COLO668 (cell line): ENCODE measurements around the gene OR10A3.

Experiments
- DNase-seq: peaks from one replicate; lab custom pipeline; 2025; ENCODE audit not compliant: unreplicated experiment; lab: John Stamatoyannopoulos, UW

The OR10A3 gene

GRCh38 chr11:7941146-7941545 is 362 bp downstream of the OR10A3 start:
- no peak for DNase-seq

DNA sequence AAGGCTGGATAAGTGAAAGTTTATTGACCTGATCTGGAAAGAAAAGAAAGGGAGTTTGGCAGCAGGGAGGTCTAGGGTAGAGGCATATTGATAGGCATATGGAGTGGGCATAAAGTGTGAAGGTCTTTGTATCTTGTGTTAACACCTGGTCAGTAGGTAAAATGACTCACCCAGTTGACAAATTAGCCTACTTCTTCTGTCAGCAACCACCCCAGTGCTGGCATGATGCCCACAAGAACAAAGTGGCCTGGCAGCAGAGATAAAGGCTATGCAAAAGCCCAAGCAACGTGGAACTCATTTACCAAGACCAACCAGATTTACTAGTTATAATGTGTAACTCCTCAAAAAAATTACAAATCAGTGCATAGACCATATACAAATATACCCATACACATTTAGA is 4.9 kb downstream of the OR10A3 start:
- DNase-seq, result peak; percentile 59

DNA sequence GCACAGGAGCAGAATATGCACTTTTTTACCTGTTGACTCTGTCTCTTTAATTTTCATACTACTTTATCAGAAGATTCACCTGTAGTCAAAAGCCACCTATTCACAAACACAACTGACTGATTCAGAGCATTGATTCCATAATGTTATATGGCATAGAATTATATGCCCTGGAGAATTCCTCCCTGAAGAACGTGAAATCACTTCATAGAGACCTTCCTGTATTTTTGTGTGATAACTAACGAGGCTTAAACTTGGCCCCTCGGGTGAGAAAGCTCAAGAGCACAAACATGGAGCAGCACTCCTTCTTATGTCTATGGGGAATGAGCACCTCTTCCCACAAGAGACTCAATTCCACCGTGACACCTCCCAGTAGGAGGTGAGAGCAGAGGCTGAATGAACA is 10.3 kb downstream of the OR10A3 start, which contains the start of gene OR10A6:
Gene OR10A6 (minus strand): TSS at position 101 of the 400 bp plus-strand sequence. CDS start 2,606 bp downstream, outside the sequence.
- no peak for DNase-seq

- DNase-seq, result no peak
Measured at GRCh38 chr11:7927635-7928034, 13.9 kb downstream of the OR10A3 start.

GRCh38 chr11:7924536-7924935 is 17.0 kb downstream of the OR10A3 start:
- DNase-seq, result no peak

DNA sequence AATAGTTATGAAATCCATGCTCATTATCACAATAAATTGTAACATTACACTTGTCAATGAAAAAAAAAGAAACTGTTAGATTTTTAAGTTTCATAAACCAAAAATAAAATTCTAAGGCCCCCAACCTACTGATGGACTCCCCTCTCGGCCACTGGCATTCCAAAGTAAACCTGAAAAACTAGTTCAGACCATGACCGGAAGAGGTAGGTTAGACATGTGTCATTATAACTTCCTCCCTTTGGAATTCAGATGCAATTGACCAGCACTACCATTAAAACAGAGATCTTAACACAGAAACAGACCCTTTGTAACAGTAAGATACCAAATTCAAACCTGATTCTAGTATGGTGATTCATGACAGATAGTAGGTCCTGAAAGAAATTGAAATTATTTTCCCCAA is 23.4 kb downstream of the OR10A3 start:
- no peak for DNase-seq

DNA sequence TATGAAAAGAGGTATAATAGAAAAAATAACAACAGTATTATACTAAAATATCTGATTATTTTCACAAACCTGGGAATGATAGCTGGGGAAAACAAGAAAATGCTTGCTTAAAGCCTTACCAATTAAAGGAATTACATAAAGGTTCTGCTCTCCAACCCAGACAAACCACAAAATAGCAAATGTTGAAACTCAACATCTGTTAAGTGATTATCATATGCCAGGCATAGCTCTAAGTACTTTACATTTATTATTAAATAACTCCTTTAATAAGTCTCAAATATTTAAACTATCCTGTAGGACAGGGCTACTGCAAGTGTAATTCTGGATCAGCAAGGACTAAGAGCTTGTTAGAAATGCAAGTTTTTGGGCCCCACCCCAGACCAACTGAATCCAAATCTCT is 30.5 kb downstream of the OR10A3 start:
- no peak for DNase-seq

DNA sequence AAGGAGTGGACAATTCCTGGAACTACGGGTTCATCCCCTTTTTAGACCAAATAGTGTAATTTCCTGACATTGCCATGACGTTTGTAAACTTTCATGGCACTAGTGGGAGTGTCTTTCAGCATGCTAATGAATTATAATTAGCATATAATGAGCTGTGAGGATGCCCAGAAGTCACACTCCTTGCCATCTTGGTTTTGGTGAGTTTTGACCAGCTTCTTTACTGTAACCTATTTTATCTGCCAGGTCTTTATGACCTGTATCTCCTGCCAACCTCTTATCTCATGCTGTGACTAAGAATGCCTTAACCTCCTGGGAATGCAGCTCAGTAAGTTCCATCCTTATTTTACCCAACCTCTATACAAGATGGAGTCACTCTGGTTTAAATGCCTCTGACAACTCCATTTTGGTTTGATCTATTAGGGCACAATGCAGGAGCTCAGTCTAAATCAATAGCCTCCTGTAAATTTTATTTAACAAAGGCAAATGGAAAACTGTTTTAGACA is 31.2 kb downstream of the OR10A3 start:
- DNase-seq, result no peak

DNA sequence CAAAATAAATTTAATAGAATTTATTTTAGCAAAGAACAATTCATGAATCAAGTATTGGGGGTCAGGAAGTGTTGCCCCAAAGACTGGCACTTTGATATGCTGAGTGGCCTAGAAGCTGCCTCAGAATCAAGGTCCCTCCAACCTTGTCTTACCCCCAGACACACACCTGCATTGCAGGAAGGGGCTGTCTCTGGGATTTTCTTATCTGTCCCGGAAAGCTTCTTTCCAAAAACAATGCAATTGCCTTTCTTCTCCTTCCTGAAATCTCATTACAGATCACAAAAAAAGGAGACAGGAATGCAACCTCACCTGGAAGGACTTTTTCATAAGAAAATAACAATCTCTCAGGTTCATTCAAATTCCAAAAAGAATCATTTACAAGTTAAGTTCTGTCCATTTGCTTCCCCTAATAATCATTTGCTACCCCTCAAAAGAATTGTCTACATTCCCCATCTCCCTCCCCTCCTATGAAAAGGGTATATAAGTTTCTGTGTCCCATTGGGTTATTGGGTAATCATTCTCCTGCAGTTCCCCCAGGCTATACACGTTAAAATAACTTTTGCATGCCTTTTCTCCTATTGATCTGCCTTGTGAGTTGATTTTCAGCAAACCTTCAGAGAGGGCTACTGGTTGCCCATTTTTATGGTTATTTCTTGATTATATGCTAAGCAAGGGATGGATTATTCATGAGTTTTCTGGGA is 31.8 kb downstream of the OR10A3 start:
- DNase-seq, result no peak

- no peak for DNase-seq
Measured at GRCh38 chr11:7907121-7907520, 34.4 kb downstream of the OR10A3 start.

DNA sequence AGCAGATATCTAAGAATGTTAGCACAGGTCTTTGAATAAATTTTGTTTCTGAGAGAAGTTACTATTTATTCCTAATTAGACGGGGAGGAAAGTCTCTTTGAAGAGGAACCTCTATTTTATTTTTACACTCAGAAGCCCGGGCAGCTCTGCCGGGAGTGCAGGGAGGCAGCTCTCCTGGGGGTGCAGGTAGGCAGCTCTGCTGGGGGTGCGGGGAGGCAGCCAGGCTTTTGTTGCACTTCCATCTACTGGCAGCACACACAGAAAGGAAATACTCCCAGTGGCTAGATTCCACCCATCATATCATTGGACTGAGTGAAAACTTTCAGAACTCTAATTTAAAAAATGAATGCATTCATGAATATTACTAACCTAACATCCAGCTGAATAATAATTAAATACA is 35.0 kb downstream of the OR10A3 start:
- DNase-seq, result no peak

DNA sequence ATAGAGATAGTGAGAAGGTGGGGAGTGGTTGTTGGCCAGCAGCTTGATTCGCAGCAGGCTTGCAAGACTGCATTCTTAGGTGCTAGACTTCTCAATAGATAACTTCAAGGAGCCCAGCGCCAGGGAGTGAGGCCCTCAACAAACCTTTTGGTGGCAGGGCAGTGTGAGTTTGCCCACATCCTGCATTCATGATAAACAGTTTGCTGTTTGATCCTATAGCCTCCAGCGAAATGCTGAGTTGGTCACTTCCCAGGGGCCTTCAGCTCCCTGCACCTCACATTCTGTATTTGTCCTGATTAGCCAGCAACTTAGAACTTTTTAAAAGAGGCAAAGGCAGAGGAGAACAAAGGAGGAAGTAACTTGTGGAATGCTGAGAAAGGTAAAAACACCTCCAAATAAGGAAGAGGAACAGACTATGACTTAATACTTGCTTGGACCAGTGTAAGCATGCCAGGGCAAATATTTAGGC is 35.5 kb downstream of the OR10A3 start:
- no peak for DNase-seq

DNA sequence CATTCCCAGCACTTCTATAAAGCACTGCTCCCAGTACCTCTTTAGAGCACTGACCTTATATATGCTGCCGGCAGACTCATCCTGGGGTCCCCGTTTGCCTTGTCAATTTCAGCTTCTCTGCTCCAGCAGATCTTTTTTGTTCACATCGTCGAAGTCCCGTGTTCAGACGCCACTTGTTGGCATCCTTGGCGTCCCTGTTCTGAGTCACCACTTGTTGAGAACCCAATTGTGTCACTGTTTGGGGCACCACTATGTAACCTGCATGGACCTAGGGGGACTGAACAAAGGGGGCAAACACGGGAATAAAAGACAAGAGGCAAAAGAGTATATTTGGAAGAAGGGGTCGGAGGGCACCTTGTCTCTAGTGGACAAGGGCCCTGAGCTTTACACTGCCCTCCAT is 36.0 kb downstream of the OR10A3 start:
- DNase-seq, result no peak

DNA sequence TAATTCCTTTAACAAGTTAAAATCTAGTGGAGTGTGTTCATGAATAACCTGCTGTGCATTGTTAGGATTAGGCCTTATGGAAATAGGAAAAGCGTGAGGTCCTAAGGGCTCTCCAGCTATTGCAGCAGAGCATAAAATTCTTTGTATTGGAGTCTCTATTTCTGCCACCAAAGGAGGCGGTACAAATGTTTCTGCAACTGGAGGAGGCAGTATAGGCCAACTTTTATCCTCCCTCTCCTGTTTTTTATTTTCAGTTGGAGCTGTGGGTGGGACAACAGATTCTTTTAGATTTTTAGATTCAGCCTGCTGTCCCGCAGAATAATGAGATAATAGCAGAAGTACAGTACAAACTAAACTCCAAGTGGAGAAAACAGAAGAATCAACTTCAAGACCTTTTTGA is 36.6 kb downstream of the OR10A3 start:
- no peak for DNase-seq

DNA sequence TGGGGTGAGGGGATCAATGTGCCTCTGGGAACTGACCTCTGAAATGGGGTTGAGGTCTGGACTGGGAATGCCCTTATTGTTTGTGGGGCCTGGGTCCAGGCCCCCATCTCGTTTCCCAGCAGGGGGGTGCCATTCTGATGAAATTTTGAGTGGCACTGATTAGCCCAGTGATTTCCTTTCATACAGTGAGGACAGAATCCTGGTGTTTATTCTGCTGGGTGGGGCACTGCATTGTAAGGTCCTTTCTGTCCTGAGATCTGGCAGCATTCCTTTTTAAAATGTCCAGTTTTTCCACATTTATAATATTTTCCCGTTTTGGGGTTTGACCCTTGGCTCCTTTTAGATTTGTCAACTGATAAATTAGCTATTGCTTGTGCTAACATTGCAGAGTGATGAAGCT is 37.6 kb downstream of the OR10A3 start:
- DNase-seq, result no peak

- no peak for DNase-seq
Measured at GRCh38 chr11:7901319-7901854, 40.1 kb downstream of the OR10A3 start.

DNA sequence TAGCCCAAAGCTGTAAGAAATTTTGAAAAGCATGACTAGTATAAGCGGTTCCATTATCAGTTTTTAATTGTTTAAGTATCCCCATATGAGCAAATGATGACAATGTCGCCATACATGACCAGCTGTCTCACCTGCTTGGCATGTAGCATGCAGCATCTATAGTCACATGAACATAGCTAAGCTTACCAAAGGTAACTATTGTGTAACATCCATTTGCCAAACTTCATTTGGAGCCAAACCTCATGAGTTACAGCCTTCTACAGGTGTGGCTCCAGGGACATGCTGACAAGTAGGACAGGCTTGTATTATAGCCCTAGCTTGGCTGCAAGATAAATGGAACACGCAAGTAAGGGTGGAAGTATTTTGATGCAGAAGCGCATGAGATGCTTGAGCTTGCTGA is 40.8 kb downstream of the OR10A3 start:
- DNase-seq, result no peak

DNA sequence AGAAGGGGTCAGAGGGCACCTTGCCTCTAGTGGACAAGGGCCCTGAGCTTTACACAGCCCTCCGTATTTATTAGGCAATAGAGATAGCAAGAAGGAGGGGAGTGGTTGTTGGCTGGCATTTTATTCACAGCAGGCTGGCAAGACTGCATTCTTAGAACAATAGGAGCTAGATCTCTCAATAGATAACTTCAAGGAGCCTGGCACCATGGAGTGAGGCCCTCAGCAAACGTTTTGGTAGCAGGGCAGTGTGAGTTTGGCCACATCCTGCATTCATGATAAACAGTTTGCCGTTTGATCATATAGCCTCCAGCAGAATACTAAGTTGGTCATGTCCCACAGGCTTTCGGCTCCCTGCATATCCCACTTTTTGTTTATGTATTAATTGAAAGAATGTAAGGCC is 42.1 kb downstream of the OR10A3 start:
- no peak for DNase-seq

- DNase-seq, result no peak
Measured at GRCh38 chr11:7898666-7899283, 42.7 kb downstream of the OR10A3 start.

DNA sequence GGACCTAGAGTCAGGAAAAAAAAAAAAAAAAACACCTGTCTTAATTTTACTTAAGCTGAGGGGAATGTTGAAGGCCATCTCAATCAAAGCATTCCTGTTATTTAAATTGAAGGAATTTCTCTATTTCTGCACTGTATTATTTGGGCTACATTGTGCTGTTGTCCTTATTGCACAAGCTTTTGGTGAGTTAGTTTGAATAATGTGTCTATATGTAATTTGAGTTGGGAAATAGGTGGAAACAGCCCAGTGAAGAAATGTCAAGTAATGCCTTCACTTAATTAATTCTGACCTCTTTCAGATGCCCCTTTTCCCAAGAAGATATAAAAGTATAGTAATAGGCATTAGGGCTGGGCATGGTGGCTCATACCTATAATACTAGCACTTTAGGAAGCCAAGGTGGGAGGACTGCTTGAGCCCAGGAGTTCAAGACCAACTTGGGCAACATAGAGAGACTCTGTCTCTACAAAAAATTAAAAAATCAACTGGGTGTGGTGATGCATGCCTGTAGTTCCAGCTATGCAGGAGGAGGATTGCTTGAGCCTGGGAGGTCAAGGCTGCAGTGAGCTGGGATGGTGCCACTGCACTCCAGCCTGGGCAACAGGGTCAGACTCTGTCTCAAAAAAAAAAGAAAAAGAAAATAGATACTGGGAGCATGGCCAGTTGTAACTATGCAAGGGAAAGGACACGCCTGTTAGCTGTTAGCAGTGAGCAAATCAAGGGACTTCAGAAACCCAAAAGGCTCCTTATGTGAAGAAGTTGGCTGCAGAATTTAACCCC is 45.3 kb downstream of the OR10A3 start:
- DNase-seq, result no peak

GRCh38 chr11:7894251-7894650 is 47.3 kb downstream of the OR10A3 start:
- no peak for DNase-seq

- no peak for DNase-seq
Measured at GRCh38 chr11:7893796-7894195, 47.7 kb downstream of the OR10A3 start.
